ENCODE results near the gene RENBP. TPM values are rescaled to one million over a fixed set of nuclear protein-coding genes. Genes with fewer than 3 reads are reported as not detected.

RENBP gene
- polyA plus RNA-seq, 2 donors = 1.4 to 1.6 TPM

- no peaks in the 10 kb centered on the region for H3K27me3 ChIP-seq (ENCODE audit: control insufficient read depth in 1 of 2, insufficient read depth in 2 of 2, low read length in 2 of 2)
- H3K27ac ChIP-seq (ENCODE audit: low read depth in 2 of 2, low read length in 1 of 2) = no peak overlapping the region
- H3K4me3 ChIP-seq (ENCODE audit: low read depth in 1 of 2, low read length in 2 of 2) = no peak overlapping the region
- H3K4me1 ChIP-seq (ENCODE audit: control insufficient read depth in 2 of 2, insufficient read depth in 2 of 2, low read length in 1 of 2) = no peaks in the 10 kb centered on the region
- 72 to 77% methylated on average over 10 to 12 of the region's 12 CpGs for WGBS, 2 donors
- H3K36me3 ChIP-seq (ENCODE audit: control insufficient read depth in 2 of 2, insufficient read depth in 2 of 2, low read length in 1 of 2) = peaks cover 22 to 85% of the 10 kb centered on the region in 2 donors
- H3K9me3 ChIP-seq (ENCODE audit: control insufficient read depth in 2 of 2, insufficient read depth in 1 of 2, low read depth in 1 of 2, low read length in 1 of 2) = no peaks in the 10 kb centered on the region
Observed at GRCh38 chrX:153955228-153955732, 10.8 kb upstream of the RENBP start.

- 92% methylated on average over 40 to 44 of the region's 44 CpGs for WGBS, 2 donors
- Histone ChIP-seq H3K27ac (ENCODE audit: low read depth in 2 of 2, low read length in 1 of 2) (no peak overlapping the region), H3K4me3 (ENCODE audit: low read depth in 1 of 2, low read length in 2 of 2) (no peak overlapping the region), H3K4me1 (ENCODE audit: control insufficient read depth in 2 of 2, insufficient read depth in 2 of 2, low read length in 1 of 2) (no peaks in the 10 kb centered on the region), H3K27me3 (ENCODE audit: control insufficient read depth in 1 of 2, insufficient read depth in 2 of 2, low read length in 2 of 2) (no peaks in the 10 kb centered on the region), H3K9me3 (ENCODE audit: control insufficient read depth in 2 of 2, insufficient read depth in 1 of 2, low read depth in 1 of 2, low read length in 1 of 2) (no peaks in the 10 kb centered on the region), H3K36me3 (ENCODE audit: control insufficient read depth in 2 of 2, insufficient read depth in 2 of 2, low read length in 1 of 2) (peaks cover 22 to 87% of the 10 kb centered on the region in 2 donors)
Observed at GRCh38 chrX:153954558-153955227, 10.2 kb upstream of the RENBP start.

GRCh38 chrX:153953892-153954557 is 9.6 kb upstream of the RENBP start:
- H3K4me1 ChIP-seq (ENCODE audit: control insufficient read depth in 2 of 2, insufficient read depth in 2 of 2, low read length in 1 of 2) = no peaks in the 10 kb centered on the region
- no peaks in the 10 kb centered on the region for H3K9me3 ChIP-seq (ENCODE audit: control insufficient read depth in 2 of 2, insufficient read depth in 1 of 2, low read depth in 1 of 2, low read length in 1 of 2)
- peaks cover 22 to 84% of the 10 kb centered on the region in 2 donors for H3K36me3 ChIP-seq (ENCODE audit: control insufficient read depth in 2 of 2, insufficient read depth in 2 of 2, low read length in 1 of 2)
- no peaks in the 10 kb centered on the region for H3K27me3 ChIP-seq (ENCODE audit: control insufficient read depth in 1 of 2, insufficient read depth in 2 of 2, low read length in 2 of 2)
- H3K4me3 ChIP-seq (ENCODE audit: low read depth in 1 of 2, low read length in 2 of 2) = no peak overlapping the region
- WGBS, 2 donors = 71 to 84% methylated on average over 31 to 33 of the region's 33 CpGs
- peak overlapping the region; percentile 39 to 62 for H3K27ac ChIP-seq (ENCODE audit: low read depth in 2 of 2, low read length in 1 of 2)

GRCh38 chrX:153953342-153953830 is 8.9 kb upstream of the RENBP start:
- no peaks in the 10 kb centered on the region for H3K4me1 ChIP-seq (ENCODE audit: control insufficient read depth in 2 of 2, insufficient read depth in 2 of 2, low read length in 1 of 2)
- peaks cover 18 to 79% of the 10 kb centered on the region in 2 donors for H3K36me3 ChIP-seq (ENCODE audit: control insufficient read depth in 2 of 2, insufficient read depth in 2 of 2, low read length in 1 of 2)
- H3K4me3 ChIP-seq (ENCODE audit: low read depth in 1 of 2, low read length in 2 of 2) = no peak overlapping the region
- no peaks in the 10 kb centered on the region for H3K9me3 ChIP-seq (ENCODE audit: control insufficient read depth in 2 of 2, insufficient read depth in 1 of 2, low read depth in 1 of 2, low read length in 1 of 2)
- no peaks in the 10 kb centered on the region for H3K27me3 ChIP-seq (ENCODE audit: control insufficient read depth in 1 of 2, insufficient read depth in 2 of 2, low read length in 2 of 2)
- 20 to 21% methylated on average over 33 of the region's 33 CpGs for WGBS, 2 donors
- H3K27ac ChIP-seq (ENCODE audit: low read depth in 2 of 2, low read length in 1 of 2) = peak overlapping the region; percentile 59 to 62

GRCh38 chrX:153952373-153953026 is 8.1 kb upstream of the RENBP start:
- Histone ChIP-seq H3K36me3 (ENCODE audit: control insufficient read depth in 2 of 2, insufficient read depth in 2 of 2, low read length in 1 of 2) (peaks cover 15 to 74% of the 10 kb centered on the region in 2 donors), H3K27me3 (ENCODE audit: control insufficient read depth in 1 of 2, insufficient read depth in 2 of 2, low read length in 2 of 2) (no peaks in the 10 kb centered on the region), H3K27ac (ENCODE audit: low read depth in 2 of 2, low read length in 1 of 2) (peak overlapping the region; percentile 44 to 59), H3K4me3 (ENCODE audit: low read depth in 1 of 2, low read length in 2 of 2) (no peak overlapping the region), H3K9me3 (ENCODE audit: control insufficient read depth in 2 of 2, insufficient read depth in 1 of 2, low read depth in 1 of 2, low read length in 1 of 2) (no peaks in the 10 kb centered on the region), H3K4me1 (ENCODE audit: control insufficient read depth in 2 of 2, insufficient read depth in 2 of 2, low read length in 1 of 2) (no peaks in the 10 kb centered on the region)
- 93 to 96% methylated on average over 32 of the region's 32 CpGs for WGBS, 2 donors

- H3K9me3 ChIP-seq (ENCODE audit: control insufficient read depth in 2 of 2, insufficient read depth in 1 of 2, low read depth in 1 of 2, low read length in 1 of 2) = no peaks in the 10 kb centered on the region
- peaks cover 15 to 70% of the 10 kb centered on the region in 2 donors for H3K36me3 ChIP-seq (ENCODE audit: control insufficient read depth in 2 of 2, insufficient read depth in 2 of 2, low read length in 1 of 2)
- H3K4me3 ChIP-seq (ENCODE audit: low read depth in 1 of 2, low read length in 2 of 2) = no peak overlapping the region
- WGBS, 2 donors = 94 to 96% methylated on average over 19 to 28 of the region's 28 CpGs
- no peaks in the 10 kb centered on the region for H3K27me3 ChIP-seq (ENCODE audit: control insufficient read depth in 1 of 2, insufficient read depth in 2 of 2, low read length in 2 of 2)
- peak overlapping the region in 1 of 2 donors; percentile 14 for H3K27ac ChIP-seq (ENCODE audit: low read depth in 2 of 2, low read length in 1 of 2)
- H3K4me1 ChIP-seq (ENCODE audit: control insufficient read depth in 2 of 2, insufficient read depth in 2 of 2, low read length in 1 of 2) = no peaks in the 10 kb centered on the region
Observed at GRCh38 chrX:153951683-153952372, 7.4 kb upstream of the RENBP start.

- Histone ChIP-seq H3K9me3 (ENCODE audit: control insufficient read depth in 2 of 2, insufficient read depth in 1 of 2, low read depth in 1 of 2, low read length in 1 of 2) (no peaks in the 10 kb centered on the region), H3K4me1 (ENCODE audit: control insufficient read depth in 2 of 2, insufficient read depth in 2 of 2, low read length in 1 of 2) (no peaks in the 10 kb centered on the region), H3K27ac (ENCODE audit: low read depth in 2 of 2, low read length in 1 of 2) (peak overlapping the region in 1 of 2 donors; percentile 14), H3K4me3 (ENCODE audit: low read depth in 1 of 2, low read length in 2 of 2) (no peak overlapping the region), H3K27me3 (ENCODE audit: control insufficient read depth in 1 of 2, insufficient read depth in 2 of 2, low read length in 2 of 2) (no peaks in the 10 kb centered on the region), H3K36me3 (ENCODE audit: control insufficient read depth in 2 of 2, insufficient read depth in 2 of 2, low read length in 1 of 2) (peaks cover 15 to 55% of the 10 kb centered on the region in 2 donors)
- WGBS, 2 donors = 84 to 89% methylated on average over 18 to 19 of the region's 19 CpGs
Observed at GRCh38 chrX:153950127-153950526, 5.7 kb upstream of the RENBP start.

GRCh38 chrX:153948847-153949805 is 4.7 kb upstream of the RENBP start:
- no peak overlapping the region for H3K27ac ChIP-seq (ENCODE audit: low read depth in 2 of 2, low read length in 1 of 2)
- no peaks in the 10 kb centered on the region for H3K9me3 ChIP-seq (ENCODE audit: control insufficient read depth in 2 of 2, insufficient read depth in 1 of 2, low read depth in 1 of 2, low read length in 1 of 2)
- WGBS, 2 donors = 67 to 79% methylated on average over 30 of the region's 30 CpGs
- no peaks in the 10 kb centered on the region for H3K4me1 ChIP-seq (ENCODE audit: control insufficient read depth in 2 of 2, insufficient read depth in 2 of 2, low read length in 1 of 2)
- H3K27me3 ChIP-seq (ENCODE audit: control insufficient read depth in 1 of 2, insufficient read depth in 2 of 2, low read length in 2 of 2) = no peaks in the 10 kb centered on the region
- peaks cover 10 to 46% of the 10 kb centered on the region in 2 donors for H3K36me3 ChIP-seq (ENCODE audit: control insufficient read depth in 2 of 2, insufficient read depth in 2 of 2, low read length in 1 of 2)
- H3K4me3 ChIP-seq (ENCODE audit: low read depth in 1 of 2, low read length in 2 of 2) = no peak overlapping the region

Data from esophagus (tissue), 2 donors.